ENCODE measurements around the gene HLA-F.

DNA sequence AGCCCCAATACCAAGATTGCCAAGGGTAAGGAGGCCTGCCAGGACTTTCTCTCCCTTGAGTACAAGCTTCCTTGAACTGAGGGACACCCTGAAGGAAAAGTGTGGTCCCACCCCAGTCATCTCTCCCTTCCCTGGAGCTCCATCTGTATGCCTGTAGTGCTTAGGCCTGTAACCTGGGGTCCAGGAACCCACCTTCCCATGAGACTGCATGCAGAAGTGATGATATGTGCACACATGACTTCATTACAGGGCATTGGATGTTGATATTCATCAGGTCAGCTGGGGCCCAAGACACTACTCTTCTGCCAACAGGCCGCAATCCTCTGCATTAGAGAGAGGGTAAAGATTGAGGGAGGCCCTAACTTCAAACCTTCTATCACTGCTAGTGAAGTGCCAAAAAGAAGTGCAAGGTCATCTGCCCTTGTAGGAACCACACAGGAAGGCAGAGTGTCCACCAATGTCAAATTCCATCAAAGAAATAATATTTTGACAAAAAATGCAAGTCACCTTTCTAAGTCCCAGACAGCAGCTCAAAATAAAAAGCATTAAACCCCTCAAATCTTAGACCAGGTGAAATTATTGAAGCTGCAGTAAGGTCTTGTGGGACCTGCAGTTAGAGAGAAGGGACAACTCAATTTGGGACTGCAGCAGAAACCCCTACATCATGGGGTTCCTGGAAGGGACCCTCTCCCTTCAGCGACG lies 5.1 kb downstream of the HLA-F start:
- TF ChIP-seq CTCF (conservative IDR thresholded peaks at IDR 0.05) (no peak), EZH2 (IDR thresholded peaks at IDR 0.05; ENCODE audit: low read depth) (no peak)
